ENCODE results near the gene CHL1.

Gene CHL1

DNA sequence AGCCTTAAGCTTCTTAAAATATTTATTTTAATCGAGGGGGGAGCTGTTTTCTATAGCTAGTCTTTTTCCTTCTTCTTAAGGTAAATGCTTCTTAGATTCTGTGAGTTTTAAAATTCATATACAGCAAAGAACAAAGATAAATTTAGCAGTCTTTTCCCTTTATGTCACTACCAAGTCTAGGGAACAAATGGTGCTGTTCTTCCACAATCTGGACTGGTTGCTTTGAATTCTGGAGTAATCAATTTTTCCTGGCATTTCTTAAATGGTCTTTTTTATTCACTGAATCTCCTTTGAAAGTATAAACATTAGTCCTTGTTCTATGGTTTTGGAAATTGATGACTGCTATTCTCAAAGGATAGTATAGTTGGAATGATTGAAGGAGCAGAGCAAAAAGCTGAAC lies 82.8 kb downstream of the CHL1 start:
- Histone ChIP-seq H3F3A (ENCODE audit: insufficient read depth, low read length) (0 out of 2 replicates have a peak, but pooled peaks cover 6% of the 10 kb centered on the region), H4K20me1 (ENCODE audit: insufficient read depth, low read length) (no peaks in the 10 kb centered on the region), H3K4me2 (ENCODE audit: low read length) (peak overlapping the region; percentile 64), H3K27ac (ENCODE audit: low read depth, low read length, poor library complexity, severe bottlenecking) (peak overlapping the region; percentile 98), H3K4me3 (ENCODE audit: low read depth, low read length, poor library complexity, severe bottlenecking) (peak overlapping the region; percentile 53), H3K79me2 (ENCODE audit: insufficient read depth, low read length) (no peaks in the 10 kb centered on the region; the same call in 1 of the 2 replicates), H3K9me2 (ENCODE audit: low read depth, low read length) (no peaks in the 10 kb centered on the region), H3K4me1 (ENCODE audit: insufficient read depth, low read length, severe bottlenecking) (peaks cover 66% of the 10 kb centered on the region), H3K36me3 (ENCODE audit: insufficient read depth, low read length) (peaks cover 8% of the 10 kb centered on the region), H3K9me3 (ENCODE audit: low read length) (peaks cover 7% of the 10 kb centered on the region; the same call in 1 of the 2 replicates), H3K9ac (ENCODE audit: low read length) (peak overlapping the region; percentile 66), H2AFZ (ENCODE audit: low read length) (no peak overlapping the region), H3K27me3 (ENCODE audit: insufficient read depth, low read length) (no peaks in the 10 kb centered on the region)
- TF ChIP-seq EZH2 (IDR thresholded peaks at IDR 0.05; ENCODE audit: borderline replicate concordance, low read length) (no peak), CTCF (IDR thresholded peaks at IDR 0.05; ENCODE audit: low read length) (no peak)

GRCh38 chr3:280681-281080 lies 84.1 kb downstream of the CHL1 start:
- no peak overlapping the region for H3K4me3 ChIP-seq (ENCODE audit: low read depth, low read length, poor library complexity, severe bottlenecking)
- H3K9me3 ChIP-seq (ENCODE audit: low read length), result peaks cover 7% of the 10 kb centered on the region; the same call in 1 of the 2 replicates
- peak overlapping the region; percentile 66 for H3K9ac ChIP-seq (ENCODE audit: low read length)
- H3K9me2 ChIP-seq (ENCODE audit: low read depth, low read length), result no peaks in the 10 kb centered on the region
- H4K20me1 ChIP-seq (ENCODE audit: insufficient read depth, low read length), result no peaks in the 10 kb centered on the region
- no peaks in the 10 kb centered on the region; the same call in 1 of the 2 replicates for H3K79me2 ChIP-seq (ENCODE audit: insufficient read depth, low read length)
- H3F3A ChIP-seq (ENCODE audit: insufficient read depth, low read length), result 0 out of 2 replicates have a peak, but pooled peaks cover 6% of the 10 kb centered on the region
- peaks cover 8% of the 10 kb centered on the region for H3K36me3 ChIP-seq (ENCODE audit: insufficient read depth, low read length)
- H3K4me2 ChIP-seq (ENCODE audit: low read length), result peak overlapping the region; percentile 64; the same call in 1 of the 2 replicates
- TF ChIP-seq EZH2 (IDR thresholded peaks at IDR 0.05; ENCODE audit: borderline replicate concordance, low read length), result no peak
- no peak for TF ChIP-seq CTCF (IDR thresholded peaks at IDR 0.05; ENCODE audit: low read length)
- H2AFZ ChIP-seq (ENCODE audit: low read length), result no peak overlapping the region
- H3K27ac ChIP-seq (ENCODE audit: low read depth, low read length, poor library complexity, severe bottlenecking), result peak overlapping the region; percentile 98
- peaks cover 52% of the 10 kb centered on the region for H3K4me1 ChIP-seq (ENCODE audit: insufficient read depth, low read length, severe bottlenecking)
- H3K27me3 ChIP-seq (ENCODE audit: insufficient read depth, low read length), result no peaks in the 10 kb centered on the region

DNA sequence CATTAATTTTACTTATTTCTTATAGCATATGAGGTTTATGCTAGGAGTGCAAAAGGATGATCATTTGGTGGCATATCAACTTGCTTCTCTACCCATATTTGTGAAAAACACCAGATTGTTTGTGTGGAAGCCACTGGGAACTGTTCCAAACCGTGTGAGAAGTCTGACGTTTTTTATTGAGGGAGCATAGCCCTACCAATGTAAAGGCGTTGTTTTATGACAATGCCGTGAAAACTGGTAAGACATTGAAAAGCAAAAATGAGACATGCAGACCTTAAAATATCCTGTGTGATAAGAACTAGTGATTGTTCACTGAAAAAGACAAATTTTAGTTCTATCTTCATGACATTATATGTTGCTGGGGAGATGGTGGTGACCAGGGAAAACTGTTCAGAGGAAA lies 87.8 kb downstream of the CHL1 start:
- Histone ChIP-seq H3K4me2 (ENCODE audit: low read length) (no peak overlapping the region), H3K9ac (ENCODE audit: low read length) (no peak overlapping the region), H3K36me3 (ENCODE audit: insufficient read depth, low read length) (peaks cover 8% of the 10 kb centered on the region), H3F3A (ENCODE audit: insufficient read depth, low read length) (peaks cover 4% of the 10 kb centered on the region; the same call in 1 of the 2 replicates), H2AFZ (ENCODE audit: low read length) (no peak overlapping the region), H3K27me3 (ENCODE audit: insufficient read depth, low read length) (no peaks in the 10 kb centered on the region), H3K9me3 (ENCODE audit: low read length) (peaks cover 7% of the 10 kb centered on the region; the same call in 1 of the 2 replicates), H3K9me2 (ENCODE audit: low read depth, low read length) (no peaks in the 10 kb centered on the region), H3K27ac (ENCODE audit: low read depth, low read length, poor library complexity, severe bottlenecking) (no peak overlapping the region), H3K79me2 (ENCODE audit: insufficient read depth, low read length) (no peaks in the 10 kb centered on the region; the same call in 1 of the 2 replicates), H3K4me3 (ENCODE audit: low read depth, low read length, poor library complexity, severe bottlenecking) (no peak overlapping the region), H4K20me1 (ENCODE audit: insufficient read depth, low read length) (no peaks in the 10 kb centered on the region), H3K4me1 (ENCODE audit: insufficient read depth, low read length, severe bottlenecking) (peaks cover 19% of the 10 kb centered on the region)
- TF ChIP-seq EZH2 (IDR thresholded peaks at IDR 0.05; ENCODE audit: borderline replicate concordance, low read length) (no peak), CTCF (IDR thresholded peaks at IDR 0.05; ENCODE audit: low read length) (no peak)
